HG03460 (cell line): ENCODE data around the gene LGMN.
"Not testable (repeated sequence)": the region's sequence is repeated elsewhere in the genome, so short reads cannot be mapped to it uniquely, and the experiment has no call there.

Experiments
- ATAC-seq: cut with Tn5 transposase; IDR thresholded peaks from one replicate; pipeline ENCODE4 v1.9.1; 2021; ENCODE audit not compliant: unreplicated experiment

LGMN gene

GRCh38 chr14:92728759-92729364 is 19.6 kb downstream of the LGMN start:
- ATAC-seq, result no peak

GRCh38 chr14:92726933-92727262 is 21.5 kb downstream of the LGMN start:
- no peak for ATAC-seq

- ATAC-seq, result no peak
These were observed 22.1 kb downstream of the LGMN start for GRCh38 chr14:92726135-92726932.

- no peak for ATAC-seq
These were observed 23.7 kb downstream of the LGMN start for GRCh38 chr14:92724516-92725340.

GRCh38 chr14:92719890-92720323 is 28.5 kb downstream of the LGMN start:
- no peak for ATAC-seq

- no peak for ATAC-seq
These were observed 29.0 kb downstream of the LGMN start for GRCh38 chr14:92719421-92719820.

- no peak for ATAC-seq
These were observed 29.8 kb downstream of the LGMN start for GRCh38 chr14:92718664-92719063.

- ATAC-seq, result no peak
These were observed 30.8 kb downstream of the LGMN start for GRCh38 chr14:92717571-92718042.

- ATAC-seq, result no peak
These were observed 32.3 kb downstream of the LGMN start for GRCh38 chr14:92716131-92716530.

GRCh38 chr14:92714739-92715307 is 33.6 kb downstream of the LGMN start:
- not testable (repeated sequence) for ATAC-seq

GRCh38 chr14:92712654-92713051 is 35.8 kb downstream of the LGMN start:
- no peak for ATAC-seq

GRCh38 chr14:92711976-92712653 is 36.3 kb downstream of the LGMN start:
- no peak for ATAC-seq

GRCh38 chr14:92710001-92710341 is 38.5 kb downstream of the LGMN start:
- no peak for ATAC-seq

- ATAC-seq, result no peak
These were observed 39.0 kb downstream of the LGMN start for GRCh38 chr14:92709340-92710000.

- no peak for ATAC-seq
These were observed 42.0 kb downstream of the LGMN start for GRCh38 chr14:92706386-92706785.

GRCh38 chr14:92704821-92705220 is 43.6 kb downstream of the LGMN start:
- ATAC-seq, result no peak

- peak; percentile 88 for ATAC-seq
These were observed 44.2 kb downstream of the LGMN start for GRCh38 chr14:92704036-92704804.

GRCh38 chr14:92703516-92703915 is 44.9 kb downstream of the LGMN start:
- ATAC-seq, result no peak

GRCh38 chr14:92702441-92702918 is 45.9 kb downstream of the LGMN start:
- ATAC-seq, result no peak
